CD4-positive, alpha-beta memory T cell (primary cell): ENCODE data around the gene SND1. TPM values are rescaled to one million over a fixed set of nuclear protein-coding genes. Genes with fewer than 3 reads are reported as not detected.
A peak's percentile ranks its signal among the peaks of the same experiment; 100 is the strongest.

Experiments
- CTCF ChIA-PET: fragments of 350-600 bp; sonication (Branson Sonifier 250); formaldehyde crosslinking; loops from one replicate; lab custom pipeline; 2021; ENCODE audit warnings: inconsistent platforms; ENCODE audit not compliant: partially characterized antibody; lab: Charles Lee
- POLR2A ChIA-PET: fragments of 350-600 bp; sonication (Branson Sonifier 250); formaldehyde crosslinking; loops from one replicate; lab custom pipeline; 2021; ENCODE audit not compliant: partially characterized antibody; lab: Charles Lee
- DNase-seq, 5 donors: peaks; one replicate each; pipeline versions ENCODE4 v3.0.0 to v3.0.0-alpha.2; 2020 to 2022; ENCODE audit warnings: mixed read lengths in 1 of 5
- H3K27ac ChIP-seq: one replicate; pipeline ENCODE4 v1.7.0; 2013; ENCODE audit warnings: low read depth, low read length
- H3K27me3 ChIP-seq: 2 replicates; pipeline ENCODE4 v1.7.0; 2013; ENCODE audit warnings: mild to moderate bottlenecking, low read length, moderate library complexity; ENCODE audit not compliant: insufficient read depth
- H3K36me3 ChIP-seq: 2 replicates; pipeline ENCODE4 v1.7.0; 2013; ENCODE audit warnings: mild to moderate bottlenecking, low read length, moderate library complexity; ENCODE audit not compliant: insufficient read depth
- H3K4me1 ChIP-seq: 2 replicates; pipeline ENCODE4 v1.7.0; 2013; ENCODE audit warnings: mild to moderate bottlenecking, low read length, moderate library complexity; ENCODE audit not compliant: insufficient read depth
- H3K4me3 ChIP-seq, 2 donors: one replicate each; pipeline ENCODE4 v1.7.0; 2013; ENCODE audit warnings: low read length in 2 of 2, mild to moderate bottlenecking in 1 of 2
- H3K9me3 ChIP-seq, 2 donors: one replicate each; pipeline ENCODE4 v1.7.0; 2013; ENCODE audit warnings: low read length in 2 of 2, control low read depth in 1 of 2; ENCODE audit not compliant: control insufficient read depth in 1 of 2
- H3K27ac Mint-ChIP-seq, 7 donors: one replicate each; pipeline ENCODE4 v1.8.0; 2020 to 2021; ENCODE audit warnings: mixed read lengths in 7 of 7, mild to moderate bottlenecking in 6 of 7, inconsistent platforms in 3 of 7, moderate library complexity in 3 of 7
- H3K27me3 Mint-ChIP-seq, 2 donors: one replicate each; pipeline ENCODE4 v1.8.0; 2020 to 2021; ENCODE audit warnings: mixed read lengths in 2 of 2
- H3K36me3 Mint-ChIP-seq, 2 donors: one replicate each; pipeline ENCODE4 v1.8.0; 2020 to 2021; ENCODE audit warnings: mixed read lengths in 2 of 2, inconsistent platforms in 1 of 2, mild to moderate bottlenecking in 1 of 2
- H3K4me1 Mint-ChIP-seq, 4 donors: one replicate each; pipeline ENCODE4 v1.8.0; 2020 to 2021; ENCODE audit warnings: mixed read lengths in 4 of 4, mild to moderate bottlenecking in 1 of 4
- H3K4me3 Mint-ChIP-seq, 8 donors: one replicate each; pipeline ENCODE4 v1.8.0; 2020 to 2021; ENCODE audit warnings: mixed read lengths in 8 of 8, mild to moderate bottlenecking in 7 of 8, moderate library complexity in 6 of 8, inconsistent platforms in 3 of 8
- H3K9me3 Mint-ChIP-seq, 8 donors: one replicate each; pipeline ENCODE4 v1.8.0; 2020 to 2021; ENCODE audit warnings: mixed read lengths in 8 of 8, mild to moderate bottlenecking in 5 of 8, inconsistent platforms in 3 of 8, moderate library complexity in 1 of 8
- intact Hi-C: fragments of 100-400 bp; cut with micrococcal nuclease; formaldehyde crosslinking; loops from one replicate; pipeline ENCODE4 v1.15.1; 2023
- polyA plus RNA-seq, 2 donors: library from polyadenylated mRNA; unstranded; fragments of 300-500 nt; fragmentation: Illumina TruSeq; gene quantifications; one replicate each; pipeline ENCODE4 v1.2.3, GENCODE V29; 2021
- total RNA-seq, 2 experiments: library from RNA; stranded (reverse); gene quantifications; one replicate each; pipeline ENCODE4 v1.2.3, GENCODE V29; 2021

Gene SND1
- total and polyA plus RNA-seq, 4 experiments from 2014 or later, result 119 to 223 (median 171) TPM

DNA sequence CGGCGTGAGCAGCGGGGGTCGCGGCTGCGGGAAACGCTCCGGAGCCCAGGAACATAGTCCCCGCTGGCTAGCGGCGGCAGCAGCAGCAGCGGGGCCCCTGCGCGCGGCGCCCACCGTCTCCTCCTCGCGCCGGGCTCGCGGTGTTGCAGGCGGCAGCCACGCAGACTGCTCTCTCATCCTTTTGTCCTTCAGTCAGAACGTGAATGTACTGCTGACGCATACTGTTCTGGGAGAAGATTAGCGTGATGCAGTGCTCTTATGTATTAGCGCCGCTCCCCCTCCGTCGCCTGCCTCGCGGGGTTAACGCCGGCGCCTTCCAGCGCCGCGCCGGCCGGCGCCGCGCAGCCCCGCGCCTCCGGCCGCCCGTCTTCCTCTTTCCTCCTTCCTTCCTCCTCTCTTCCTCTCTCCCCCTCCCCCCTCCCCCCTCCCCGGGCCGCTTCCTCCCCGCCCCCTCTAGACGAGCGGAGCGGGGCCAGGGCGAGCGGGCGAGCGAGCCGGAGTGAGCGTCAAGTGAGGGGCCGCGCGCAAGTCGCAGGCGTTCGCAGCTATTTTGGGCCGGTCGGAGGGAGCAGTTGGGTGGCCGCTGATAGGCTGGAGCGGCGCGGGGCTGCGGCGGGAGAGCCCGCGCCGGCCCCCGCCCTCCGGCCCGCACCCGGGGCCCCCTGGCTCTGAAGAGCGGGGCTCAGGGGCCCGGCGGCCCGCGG, 380.1 kb downstream of the SND1 start:
- Mint-ChIP-seq H3K9me3 (peaks cover 0 to 2% (median 0%) of the 10 kb centered on the region in 8 donors), H3K36me3 (peaks cover 15 to 21% of the 10 kb centered on the region in 2 donors), H3K4me1 (peaks cover 6 to 35% (median 21%) of the 10 kb centered on the region in 4 donors), H3K27me3 (peaks cover 2 to 5% of the 10 kb centered on the region in 2 donors), H3K4me3 (peak overlapping the region; percentile 89 to 97 (median 92)), H3K27ac (peak overlapping the region in 5 of 7 donors; percentile 18 to 91 (median 64))
- ChIA-PET POLR2A (interaction anchor here (1.1 kb wide), 1 partner anchor 76 kb away, joined by 3 read pairs; no protein-coding TSS in a partner anchor), CTCF (no interaction called here)
- Histone ChIP-seq H3K36me3 (peaks cover 3% of the 10 kb centered on the region), H3K27me3 (no peaks in the 10 kb centered on the region), H3K4me3 (peak overlapping the region in 1 of 2 donors; percentile 24), H3K4me1 (peaks cover 13% of the 10 kb centered on the region), H3K9me3 (no peaks in the 10 kb centered on the region), H3K27ac (no peak overlapping the region)
- intact Hi-C loops, result no loop called here
- DNase-seq, result peak; percentile 44 to 68 (median 55)

DNA sequence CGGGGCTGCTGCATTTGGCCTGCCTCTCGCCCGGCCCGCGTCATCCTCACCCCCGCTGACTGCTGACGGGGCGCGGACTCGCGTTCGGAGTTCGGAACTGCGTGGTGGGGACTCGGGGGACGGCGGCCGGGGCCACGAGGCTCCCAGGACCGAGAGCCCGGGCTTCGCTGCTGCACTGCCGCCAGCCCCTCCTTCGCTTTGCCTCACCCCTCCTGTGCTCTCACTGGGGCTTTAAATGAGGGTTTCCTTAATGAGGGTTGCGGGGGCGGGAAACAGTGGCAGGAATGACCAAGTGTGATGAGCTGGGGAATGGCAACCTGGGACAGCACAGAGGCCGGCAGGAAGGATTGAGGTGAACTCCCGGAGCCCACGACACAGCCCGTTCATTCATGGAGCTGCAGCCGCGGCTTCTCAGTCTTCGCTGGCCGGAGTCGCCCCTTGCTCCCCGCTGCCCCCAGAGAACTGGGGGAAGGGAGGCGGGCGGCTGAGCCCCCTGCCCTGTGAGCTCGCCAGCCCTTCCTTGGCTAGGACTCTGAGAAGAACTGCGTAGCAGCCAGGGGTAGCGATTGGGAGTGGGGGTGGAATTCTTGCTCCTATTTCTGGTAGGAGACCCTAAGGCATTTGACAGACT, 380.7 kb downstream of the SND1 start:
- peak in 1 of 5 donors; percentile 7 for DNase-seq
- no peaks in the 10 kb centered on the region for H3K9me3 ChIP-seq
- Mint-ChIP-seq H3K4me3 (peak overlapping the region in 7 of 8 donors; percentile 40 to 73 (median 48)), H3K4me1 (peaks cover 6 to 32% (median 19%) of the 10 kb centered on the region in 4 donors), H3K36me3 (peaks cover 11 to 16% of the 10 kb centered on the region in 2 donors), H3K9me3 (peaks cover 0 to 2% (median 0%) of the 10 kb centered on the region in 8 donors), H3K27me3 (peaks cover 2 to 5% of the 10 kb centered on the region in 2 donors), H3K27ac (no peak overlapping the region)
- H3K4me3 ChIP-seq, result no peak overlapping the region
- no peak overlapping the region for H3K27ac ChIP-seq
- ChIA-PET POLR2A (no interaction called here), CTCF (interaction anchor here (1.4 kb wide), 1 partner anchor 177 kb away, joined by 4 read pairs; no protein-coding TSS in a partner anchor)
- intact Hi-C loops, result no loop called here
- peaks cover 13% of the 10 kb centered on the region for H3K4me1 ChIP-seq
- H3K27me3 ChIP-seq, result no peaks in the 10 kb centered on the region
- H3K36me3 ChIP-seq, result peaks cover 3% of the 10 kb centered on the region

DNA sequence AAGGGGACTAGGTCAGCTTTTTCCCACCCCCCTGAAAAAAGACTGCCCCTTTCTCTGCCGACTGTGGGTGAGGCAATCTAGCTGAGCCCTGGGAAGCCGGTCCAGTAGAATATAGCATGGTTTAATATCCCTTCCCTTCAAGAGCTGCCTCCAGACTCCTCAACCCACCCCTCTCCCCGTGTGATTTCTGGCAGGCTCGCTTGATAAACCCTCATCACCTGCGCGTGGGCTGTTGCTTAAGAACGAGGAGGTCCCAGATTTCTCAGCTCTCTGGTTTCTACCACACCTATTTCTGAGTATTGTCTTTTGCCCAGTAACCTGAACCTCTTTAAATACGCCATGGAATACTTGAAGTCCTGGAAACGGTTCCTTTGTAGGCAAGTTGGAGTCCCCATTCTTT, 381.3 kb downstream of the SND1 start:
- Mint-ChIP-seq H3K27ac (no peak overlapping the region), H3K4me1 (peaks cover 6 to 32% (median 19%) of the 10 kb centered on the region in 4 donors), H3K27me3 (peaks cover 2 to 5% of the 10 kb centered on the region in 2 donors), H3K4me3 (peak overlapping the region in 7 of 8 donors; percentile 8 to 74 (median 49)), H3K36me3 (peaks cover 9 to 13% of the 10 kb centered on the region in 2 donors), H3K9me3 (peaks cover 0 to 2% (median 0%) of the 10 kb centered on the region in 8 donors)
- POLR2A ChIA-PET, result no interaction called here
- Histone ChIP-seq H3K27me3 (no peaks in the 10 kb centered on the region), H3K27ac (no peak overlapping the region), H3K4me1 (peaks cover 13% of the 10 kb centered on the region), H3K4me3 (no peak overlapping the region), H3K36me3 (peaks cover 3% of the 10 kb centered on the region), H3K9me3 (no peaks in the 10 kb centered on the region)
- CTCF ChIA-PET, result interaction anchor here (1.4 kb wide), 1 partner anchor 176 kb away, joined by 4 read pairs; no protein-coding TSS in a partner anchor
- intact Hi-C loops, result no loop called here
- no peak for DNase-seq

DNA sequence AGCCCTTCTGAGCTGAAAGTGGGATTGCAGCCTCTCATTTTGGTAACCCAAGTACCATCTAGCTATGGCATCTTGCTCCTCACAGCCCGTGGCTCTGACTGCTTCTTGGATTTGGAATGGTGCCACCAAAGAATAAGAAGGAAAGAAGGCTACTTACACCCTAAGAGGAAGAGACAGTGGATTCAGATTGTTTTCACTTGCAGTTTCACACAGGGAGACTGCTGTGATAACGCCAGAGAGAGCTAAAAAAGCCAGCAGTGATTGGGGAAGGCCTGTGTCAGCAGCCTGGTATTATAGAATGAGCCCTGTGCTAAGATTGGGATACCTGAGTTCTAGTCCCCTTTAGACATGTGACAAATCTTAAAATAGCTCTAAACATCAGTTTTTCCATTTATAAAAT, 382.8 kb downstream of the SND1 start:
- Mint-ChIP-seq H3K9me3 (peaks cover 0 to 2% (median 0%) of the 10 kb centered on the region in 8 donors), H3K4me1 (peaks cover 5 to 24% (median 12%) of the 10 kb centered on the region in 4 donors), H3K27me3 (peaks cover 2% of the 10 kb centered on the region in 2 donors), H3K36me3 (peaks cover 0 to 1% of the 10 kb centered on the region in 2 donors), H3K4me3 (no peak overlapping the region), H3K27ac (peak overlapping the region in 1 of 7 donors; percentile 56)
- intact Hi-C loops, result no loop called here
- ChIA-PET POLR2A (interaction anchor here (1.0 kb wide), 1 partner anchor 74 kb away, joined by 3 read pairs; no protein-coding TSS in a partner anchor), CTCF (interaction anchor here (0.6 to 1.6 kb wide), 4 partner anchors 11 to 327 kb away, joined by 3 to 5 read pairs (median 3); no protein-coding TSS in a partner anchor)
- H3K9me3 ChIP-seq, result no peaks in the 10 kb centered on the region
- no peak for DNase-seq
- H3K4me1 ChIP-seq, result peaks cover 9% of the 10 kb centered on the region
- no peaks in the 10 kb centered on the region for H3K27me3 ChIP-seq
- no peak overlapping the region for H3K27ac ChIP-seq
- no peak overlapping the region for H3K4me3 ChIP-seq
- H3K36me3 ChIP-seq, result peaks cover 3% of the 10 kb centered on the region

DNA sequence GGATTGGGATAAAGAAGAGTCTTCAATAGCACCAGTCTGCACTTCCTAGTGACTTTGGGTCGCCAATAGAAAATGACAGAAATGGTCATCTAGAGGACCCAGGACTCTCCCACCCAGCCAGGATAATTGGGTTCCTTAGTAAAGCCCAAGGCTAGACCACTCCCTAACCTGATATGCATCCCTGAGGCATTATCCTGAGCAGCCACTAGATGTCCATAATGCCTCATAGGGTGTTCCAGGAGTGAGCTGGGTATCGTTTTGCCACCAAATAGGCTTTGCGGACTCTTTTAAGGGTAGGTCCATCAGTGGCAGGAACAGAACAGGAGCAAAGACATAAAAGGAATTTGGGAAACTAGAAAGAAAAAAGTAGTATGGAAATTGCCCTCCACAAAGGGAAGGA, 383.7 kb downstream of the SND1 start:
- Mint-ChIP-seq H3K4me3 (peak overlapping the region in 1 of 8 donors; percentile 35), H3K27me3 (peaks cover 0 to 2% of the 10 kb centered on the region in 2 donors), H3K36me3 (peaks cover 0 to 1% of the 10 kb centered on the region in 2 donors), H3K9me3 (peaks cover 0 to 2% (median 0%) of the 10 kb centered on the region in 8 donors), H3K27ac (no peak overlapping the region), H3K4me1 (peaks cover 4 to 15% (median 5%) of the 10 kb centered on the region in 4 donors)
- H3K27me3 ChIP-seq, result no peaks in the 10 kb centered on the region
- H3K9me3 ChIP-seq, result no peaks in the 10 kb centered on the region
- no peak for DNase-seq
- intact Hi-C loops, result no loop called here
- ChIA-PET POLR2A (no interaction called here), CTCF (interaction anchor here (1.6 kb wide), 1 partner anchor 174 kb away, joined by 5 read pairs; no protein-coding TSS in a partner anchor)
- H3K4me3 ChIP-seq, result no peak overlapping the region
- no peak overlapping the region for H3K27ac ChIP-seq
- peaks cover under 1% of the 10 kb centered on the region for H3K4me1 ChIP-seq
- peaks cover 3% of the 10 kb centered on the region for H3K36me3 ChIP-seq

DNA sequence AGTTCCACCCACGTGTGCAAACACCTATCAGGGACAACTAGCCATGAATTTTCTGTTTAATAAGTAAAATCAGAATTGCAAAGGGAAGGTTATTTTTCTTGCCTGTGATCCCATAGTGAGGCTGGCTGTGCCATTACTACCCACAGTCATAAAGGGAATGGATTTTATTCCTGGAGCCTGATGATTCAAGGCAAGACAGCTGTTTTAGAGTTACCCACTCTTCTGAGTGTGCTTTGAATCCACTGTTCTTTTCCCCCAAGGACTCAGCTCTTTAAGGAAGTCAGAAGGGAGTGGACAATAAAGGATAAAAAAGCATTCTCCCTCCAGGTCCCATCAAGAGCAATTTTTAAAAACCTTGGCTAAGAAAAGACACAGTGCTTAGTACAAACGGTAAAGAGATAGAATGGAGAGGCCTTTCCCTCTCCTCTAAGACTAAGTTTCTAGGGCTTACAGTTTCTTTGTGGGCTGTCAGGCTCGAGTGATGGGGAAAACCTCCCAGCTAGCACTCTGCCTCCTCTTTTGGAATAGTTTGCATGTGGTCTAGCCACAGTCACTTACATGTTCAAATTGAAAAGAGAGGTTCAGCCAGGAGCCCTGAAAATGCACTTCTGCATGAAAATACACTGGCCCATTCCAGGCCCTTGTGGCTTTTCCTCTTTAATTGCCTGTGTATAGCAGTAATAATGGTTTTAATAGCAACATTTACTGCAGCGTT, 384.4 kb downstream of the SND1 start:
- peaks cover 3% of the 10 kb centered on the region for H3K36me3 ChIP-seq
- H3K4me1 ChIP-seq, result no peaks in the 10 kb centered on the region
- peaks cover 4 to 14% (median 5%) of the 10 kb centered on the region in 4 donors for H3K4me1 Mint-ChIP-seq
- H3K27ac ChIP-seq, result no peak overlapping the region
- no peak overlapping the region for H3K4me3 Mint-ChIP-seq
- ChIA-PET POLR2A (no interaction called here), CTCF (interaction anchor here (1.6 kb wide), 1 partner anchor 173 kb away, joined by 5 read pairs; no protein-coding TSS in a partner anchor)
- intact Hi-C loops, result no loop called here
- no peaks in the 10 kb centered on the region for H3K9me3 ChIP-seq
- H3K9me3 Mint-ChIP-seq, result peaks cover 0 to 2% (median 0%) of the 10 kb centered on the region in 8 donors
- peaks cover 0 to 2% of the 10 kb centered on the region in 2 donors for H3K27me3 Mint-ChIP-seq
- no peak for DNase-seq
- peaks cover under 1 to 1% of the 10 kb centered on the region in 2 donors for H3K36me3 Mint-ChIP-seq
- no peaks in the 10 kb centered on the region for H3K27me3 ChIP-seq
- no peak overlapping the region for H3K4me3 ChIP-seq
- H3K27ac Mint-ChIP-seq, result no peak overlapping the region
